Natural killer cell (primary cell): ENCODE data around the gene UST. TPM values are rescaled to one million over a fixed set of nuclear protein-coding genes. Genes with fewer than 3 reads are reported as not detected.

ENCODE experiments used
- ATAC-seq, 3 donors: fragments of 150-1000 bp in 2 of 3; fragments of 200-7000 bp in 1 of 3; cut with Tn5 transposase; 1 replicate in 1 of 3; 2 replicates in 2 of 3; pipeline ENCODE4 v1.10.0; 2021; ENCODE audit warnings: mild to moderate bottlenecking in 2 of 3, moderate library complexity in 2 of 3
- DNase-seq, 2 donors: peaks; one replicate each; pipeline versions ENCODE4 v3.0.0 to v3.0.0-alpha.2; 2013 to 2021; ENCODE audit warnings: mixed read lengths in 1 of 2
- H3K27ac ChIP-seq: one replicate; pipeline ENCODE4 v1.5.1; 2013; ENCODE audit warnings: mild to moderate bottlenecking, low read length
- H3K27me3 ChIP-seq: one replicate; pipeline ENCODE4 v1.6.1; 2013; ENCODE audit warnings: low read length; ENCODE audit not compliant: control insufficient read depth, insufficient read depth
- H3K36me3 ChIP-seq: one replicate; pipeline ENCODE4 v1.6.1; 2013; ENCODE audit warnings: low read length; ENCODE audit not compliant: control insufficient read depth, insufficient read depth
- H3K4me1 ChIP-seq: one replicate; pipeline ENCODE4 v1.6.1; 2013; ENCODE audit warnings: low read length; ENCODE audit not compliant: control insufficient read depth, insufficient read depth
- H3K4me3 ChIP-seq: one replicate; pipeline ENCODE4 v1.5.1; 2013; ENCODE audit warnings: low read length
- H3K9me3 ChIP-seq: one replicate; pipeline ENCODE4 v1.6.1; 2013; ENCODE audit warnings: low read length; ENCODE audit not compliant: control insufficient read depth, insufficient read depth
- H3K27ac Mint-ChIP-seq, 2 donors: one replicate each; pipeline ENCODE4 v1.8.0; 2022; ENCODE audit warnings: mild to moderate bottlenecking in 2 of 2, mixed read lengths in 2 of 2, moderate library complexity in 1 of 2
- H3K27me3 Mint-ChIP-seq, 2 donors: one replicate each; pipeline ENCODE4 v1.8.0; 2022; ENCODE audit warnings: low read depth in 2 of 2, mixed read lengths in 2 of 2
- H3K36me3 Mint-ChIP-seq: one replicate; pipeline ENCODE4 v1.8.0; 2022; ENCODE audit warnings: mixed read lengths
- H3K4me1 Mint-ChIP-seq, 2 donors: one replicate each; pipeline ENCODE4 v1.8.0; 2022; ENCODE audit warnings: mixed read lengths in 2 of 2
- H3K4me3 Mint-ChIP-seq: one replicate; pipeline ENCODE4 v1.8.0; 2022; ENCODE audit warnings: mild to moderate bottlenecking, moderate library complexity, mixed read lengths
- H3K9me3 Mint-ChIP-seq, 2 donors: one replicate each; pipeline ENCODE4 v1.8.0; 2022; ENCODE audit warnings: mixed read lengths in 2 of 2
- WGBS: methylation state at CpG from one replicate; pipeline ENCODE4 v1.1.7; 2013; ENCODE audit warnings: missing lambda C conversion rate; ENCODE audit not compliant: insufficient coverage; 5-methylcytosine and 5-hydroxymethylcytosine counted together
- intact Hi-C: fragments of 100-400 bp; cut with micrococcal nuclease; formaldehyde crosslinking; loops from one replicate; pipeline ENCODE4 v1.14.2; 2022
- total RNA-seq, 4 donors: library from RNA; stranded (reverse); fragments of 120-200 nt in 1 of 4; gene quantifications; one replicate each; pipeline versions ENCODE4 v1.2.3 to v1.2.4, GENCODE V29; 2013 to 2022
- TF ChIP-seq, protein P1 (sequence below): fragments of 200-600 bp; IDR thresholded peaks from one replicate; pipeline ENCODE4 v1.8.0; 2022; ENCODE audit warnings: antibody characterized with exemption

UST gene
- total RNA-seq, 3 donors from 2014 or later (not counting 1 experiment from before 2014, with no cell fraction given) = 6.3 to 11.9 (median 10.6) TPM

DNA sequence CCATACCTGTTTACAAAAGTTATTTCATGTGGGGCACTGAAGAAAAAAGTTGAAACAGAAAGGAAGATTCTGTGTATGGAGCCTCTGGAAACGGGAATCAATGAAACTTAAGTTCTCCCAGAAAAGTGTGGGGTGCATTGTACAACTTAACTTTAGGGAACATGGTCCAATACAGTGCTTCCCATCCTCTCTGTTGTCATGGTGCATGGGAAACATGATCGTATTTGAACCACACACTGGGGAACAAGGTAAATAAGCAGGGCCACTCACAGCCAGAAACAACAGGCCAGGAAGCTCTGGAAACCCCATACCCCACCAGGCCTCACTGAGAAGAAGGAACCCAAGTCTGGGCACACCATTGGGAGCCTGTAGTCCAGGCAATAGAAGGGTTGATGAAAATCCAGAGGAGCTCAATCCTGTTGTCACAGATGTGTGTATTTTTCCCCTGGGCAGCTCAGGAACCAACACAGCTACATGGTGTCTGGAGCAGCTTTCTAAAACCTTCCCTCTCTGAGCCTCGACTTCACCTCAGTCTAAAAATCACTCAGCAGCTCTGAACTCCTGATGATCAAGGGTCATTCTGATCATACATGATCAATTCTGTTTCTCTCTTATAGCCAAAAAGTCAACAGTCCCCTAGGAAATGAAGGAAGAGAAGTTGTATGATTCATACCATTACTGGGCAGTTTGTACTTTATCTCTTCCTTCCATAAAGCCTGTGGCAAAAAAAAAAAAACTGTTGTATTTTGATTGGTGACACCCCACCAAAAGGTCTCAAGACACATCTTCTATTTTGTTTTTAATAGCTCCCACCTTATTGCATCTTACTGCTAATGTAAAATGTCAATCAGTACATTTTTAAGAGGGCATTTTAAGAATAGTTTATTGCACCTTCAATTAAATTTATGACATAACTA is 372.2 kb downstream of the UST start:
- intact Hi-C loops = no loop called here
- Mint-ChIP-seq H3K36me3 (no peaks in the 10 kb centered on the region), H3K4me1 (peaks cover 0 to 7% of the 10 kb centered on the region in 2 donors)

DNA sequence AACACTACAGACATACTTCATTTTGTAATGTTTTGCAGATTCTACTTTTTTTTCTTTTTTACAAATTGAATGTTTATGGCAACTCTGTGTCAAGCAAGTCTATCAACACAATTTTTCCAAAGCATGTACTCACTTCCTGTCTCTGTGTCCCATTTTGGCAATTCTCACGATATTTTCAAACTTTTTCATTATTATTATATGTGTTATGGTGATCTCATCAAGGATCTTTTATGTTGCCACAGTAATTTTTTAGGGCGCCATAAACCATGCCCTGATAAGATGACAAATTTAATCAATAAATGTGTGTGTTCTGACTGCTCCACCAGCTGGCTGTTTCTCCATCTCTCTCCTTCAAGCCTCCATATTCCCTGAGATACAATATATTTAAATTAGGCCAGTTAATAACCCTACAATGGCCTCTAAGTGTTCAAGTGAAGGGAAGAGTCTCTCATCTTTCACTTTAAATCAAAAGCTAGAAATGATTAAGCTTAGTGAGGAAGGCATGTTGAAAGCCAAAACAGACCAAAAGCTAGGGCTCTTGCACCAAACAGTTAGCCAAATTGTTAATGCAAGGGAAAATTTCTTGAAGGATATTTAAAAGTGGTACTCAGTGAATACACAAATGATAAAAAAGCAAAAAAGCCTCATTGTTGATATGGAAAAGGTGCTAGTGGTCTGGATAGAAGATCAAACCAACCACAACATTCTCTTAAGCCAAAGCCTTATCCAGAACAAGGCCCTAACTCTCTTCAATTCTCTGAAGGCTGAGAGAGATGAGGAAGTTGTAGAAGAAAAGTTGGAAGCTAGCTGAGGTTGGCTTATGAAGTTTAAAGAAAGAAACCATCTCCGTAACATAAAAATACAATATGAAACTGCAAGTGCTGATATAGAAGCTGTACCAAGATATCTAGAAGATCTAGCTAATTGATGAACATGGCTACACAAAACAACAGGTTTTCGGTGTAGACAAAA is 376.3 kb downstream of the UST start:
- no peak overlapping the region for H3K27ac ChIP-seq
- H3K4me1 Mint-ChIP-seq = peaks cover 0 to 2% of the 10 kb centered on the region in 2 donors
- TF ChIP-seq, protein P1, sequence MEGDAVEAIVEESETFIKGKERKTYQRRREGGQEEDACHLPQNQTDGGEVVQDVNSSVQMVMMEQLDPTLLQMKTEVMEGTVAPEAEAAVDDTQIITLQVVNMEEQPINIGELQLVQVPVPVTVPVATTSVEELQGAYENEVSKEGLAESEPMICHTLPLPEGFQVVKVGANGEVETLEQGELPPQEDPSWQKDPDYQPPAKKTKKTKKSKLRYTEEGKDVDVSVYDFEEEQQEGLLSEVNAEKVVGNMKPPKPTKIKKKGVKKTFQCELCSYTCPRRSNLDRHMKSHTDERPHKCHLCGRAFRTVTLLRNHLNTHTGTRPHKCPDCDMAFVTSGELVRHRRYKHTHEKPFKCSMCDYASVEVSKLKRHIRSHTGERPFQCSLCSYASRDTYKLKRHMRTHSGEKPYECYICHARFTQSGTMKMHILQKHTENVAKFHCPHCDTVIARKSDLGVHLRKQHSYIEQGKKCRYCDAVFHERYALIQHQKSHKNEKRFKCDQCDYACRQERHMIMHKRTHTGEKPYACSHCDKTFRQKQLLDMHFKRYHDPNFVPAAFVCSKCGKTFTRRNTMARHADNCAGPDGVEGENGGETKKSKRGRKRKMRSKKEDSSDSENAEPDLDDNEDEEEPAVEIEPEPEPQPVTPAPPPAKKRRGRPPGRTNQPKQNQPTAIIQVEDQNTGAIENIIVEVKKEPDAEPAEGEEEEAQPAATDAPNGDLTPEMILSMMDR = no peak
- 50% methylated on average over 2 of the region's 4 CpGs for WGBS
- no peaks in the 10 kb centered on the region for H3K4me1 ChIP-seq
- H3K9me3 ChIP-seq = no peaks in the 10 kb centered on the region
- no peaks in the 10 kb centered on the region for H3K27me3 ChIP-seq
- intact Hi-C loops = no loop called here
- DNase-seq (no peak), ATAC-seq (no peak)
- H3K27ac Mint-ChIP-seq = no peak overlapping the region
- H3K9me3 Mint-ChIP-seq = no peaks in the 10 kb centered on the region
- peaks cover 6 to 24% of the 10 kb centered on the region in 2 donors for H3K27me3 Mint-ChIP-seq
- H3K36me3 ChIP-seq = no peaks in the 10 kb centered on the region
- H3K36me3 Mint-ChIP-seq = no peaks in the 10 kb centered on the region
- H3K4me3 Mint-ChIP-seq = no peak overlapping the region
- H3K4me3 ChIP-seq = no peak overlapping the region

More for the DNA sequence above, 372.2 kb downstream of the UST start:
- Mint-ChIP-seq H3K9me3 (no peaks in the 10 kb centered on the region), H3K27ac (no peak overlapping the region), H3K27me3 (peaks cover 2 to 8% of the 10 kb centered on the region in 2 donors), H3K4me3 (no peak overlapping the region)
- Histone ChIP-seq H3K4me3 (no peak overlapping the region), H3K27ac (no peak overlapping the region), H3K4me1 (peaks cover 4% of the 10 kb centered on the region), H3K27me3 (no peaks in the 10 kb centered on the region), H3K36me3 (no peaks in the 10 kb centered on the region), H3K9me3 (no peaks in the 10 kb centered on the region)
- TF ChIP-seq, protein P1 = no peak
- WGBS = 69% methylated on average over 3 of the region's 3 CpGs
- DNase-seq (no peak), ATAC-seq (no peak)

DNA sequence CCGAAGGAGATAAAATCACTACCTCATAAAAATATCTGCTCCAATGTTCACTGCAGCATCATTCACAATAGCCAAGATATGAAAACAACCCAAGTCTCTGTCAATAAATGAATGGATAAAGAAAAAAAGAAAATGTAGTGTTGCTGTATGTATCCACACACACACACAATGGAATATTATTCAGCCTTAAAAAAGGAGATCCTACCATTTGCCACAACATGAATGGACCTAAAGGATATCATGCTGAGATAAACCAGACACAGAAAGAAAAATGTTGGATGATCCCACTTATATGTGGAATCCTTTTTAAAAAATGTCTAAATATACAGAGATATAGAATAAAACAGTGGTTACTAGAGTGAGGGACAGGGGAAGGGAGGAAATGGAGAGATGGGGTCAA is 378.5 kb downstream of the UST start:
- intact Hi-C loops = no loop called here
- Histone ChIP-seq H3K4me3 (no peak overlapping the region), H3K27ac (no peak overlapping the region), H3K27me3 (no peaks in the 10 kb centered on the region), H3K4me1 (peaks cover 5% of the 10 kb centered on the region), H3K36me3 (no peaks in the 10 kb centered on the region), H3K9me3 (no peaks in the 10 kb centered on the region)
- peaks cover 0 to 5% of the 10 kb centered on the region in 2 donors for H3K4me1 Mint-ChIP-seq
- H3K4me3 Mint-ChIP-seq = no peak overlapping the region
- H3K27ac Mint-ChIP-seq = no peak overlapping the region
- no peaks in the 10 kb centered on the region for H3K9me3 Mint-ChIP-seq
- TF ChIP-seq, protein P1 = no peak
- DNase-seq = no peak
- ATAC-seq = no peak
- 100% methylated on average over 1 of the region's 1 CpG for WGBS
- no peaks in the 10 kb centered on the region for H3K36me3 Mint-ChIP-seq
- peaks cover 6 to 24% of the 10 kb centered on the region in 2 donors for H3K27me3 Mint-ChIP-seq
